Measurements from ENCODE around the gene STRADA.

- TF ChIP-seq CTCF (IDR thresholded peaks at IDR 0.05) (no peak), POLR2A (IDR thresholded peaks at IDR 0.05) (no peak)
These were observed 60.1 kb downstream of the STRADA start for GRCh38 chr17:63681530-63681929.
